ENCODE measurements around the gene ODC1.
"Not testable (repeated sequence)": the region's sequence is repeated elsewhere in the genome, so short reads cannot be mapped to it uniquely, and the experiment has no call there.

The ODC1 gene

DNA sequence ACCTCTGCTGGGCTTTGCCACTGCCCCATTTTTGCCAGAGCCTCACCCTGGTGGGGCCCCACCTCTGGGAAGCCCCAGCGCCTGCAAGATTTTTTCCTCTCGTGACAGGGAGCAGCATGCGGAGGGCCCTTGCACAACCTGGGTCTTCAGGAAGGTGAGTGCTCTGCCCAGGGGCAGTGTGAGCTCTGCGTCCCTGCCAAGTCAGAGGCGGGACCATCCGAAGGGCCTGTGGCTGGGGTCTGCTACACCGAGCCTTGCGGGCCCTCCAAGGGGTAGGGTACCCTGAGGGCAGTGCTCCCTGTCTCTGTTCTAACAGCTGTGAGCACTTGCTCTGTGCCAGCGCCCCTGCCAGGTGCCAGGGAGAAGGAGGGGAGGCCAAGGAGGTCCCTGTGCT lies 5.8 kb upstream of the ODC1 start:
- DNase-seq (ENCODE audit: low spot score) = no peak

GRCh38 chr2:10452956-10453904 lies 5.1 kb upstream of the ODC1 start:
- no peak for DNase-seq (ENCODE audit: low spot score)

DNA sequence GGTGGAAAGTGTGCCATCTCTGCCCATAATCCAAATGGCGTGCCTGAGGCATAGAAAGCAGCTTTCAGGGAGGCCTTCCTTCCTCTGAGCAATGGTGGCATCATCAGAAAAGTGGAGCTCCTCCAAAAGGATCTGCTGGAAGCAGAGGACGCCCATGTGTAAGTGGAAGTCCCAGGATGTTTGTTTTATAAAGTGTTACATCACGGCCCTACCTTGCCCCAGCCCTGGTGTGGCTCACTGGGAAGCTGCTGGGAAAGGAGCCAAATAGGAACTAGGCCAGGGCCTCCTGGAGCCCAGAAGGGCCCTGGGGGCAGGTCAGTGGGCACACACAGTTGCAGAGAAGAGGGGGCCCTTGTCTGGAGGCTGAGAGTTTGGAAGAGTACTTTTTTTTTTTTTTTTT lies 4.2 kb upstream of the ODC1 start:
- DNase-seq (ENCODE audit: low spot score) = no peak

GRCh38 chr2:10451819-10452218 lies 3.7 kb upstream of the ODC1 start:
- no peak for DNase-seq (ENCODE audit: low spot score)

DNA sequence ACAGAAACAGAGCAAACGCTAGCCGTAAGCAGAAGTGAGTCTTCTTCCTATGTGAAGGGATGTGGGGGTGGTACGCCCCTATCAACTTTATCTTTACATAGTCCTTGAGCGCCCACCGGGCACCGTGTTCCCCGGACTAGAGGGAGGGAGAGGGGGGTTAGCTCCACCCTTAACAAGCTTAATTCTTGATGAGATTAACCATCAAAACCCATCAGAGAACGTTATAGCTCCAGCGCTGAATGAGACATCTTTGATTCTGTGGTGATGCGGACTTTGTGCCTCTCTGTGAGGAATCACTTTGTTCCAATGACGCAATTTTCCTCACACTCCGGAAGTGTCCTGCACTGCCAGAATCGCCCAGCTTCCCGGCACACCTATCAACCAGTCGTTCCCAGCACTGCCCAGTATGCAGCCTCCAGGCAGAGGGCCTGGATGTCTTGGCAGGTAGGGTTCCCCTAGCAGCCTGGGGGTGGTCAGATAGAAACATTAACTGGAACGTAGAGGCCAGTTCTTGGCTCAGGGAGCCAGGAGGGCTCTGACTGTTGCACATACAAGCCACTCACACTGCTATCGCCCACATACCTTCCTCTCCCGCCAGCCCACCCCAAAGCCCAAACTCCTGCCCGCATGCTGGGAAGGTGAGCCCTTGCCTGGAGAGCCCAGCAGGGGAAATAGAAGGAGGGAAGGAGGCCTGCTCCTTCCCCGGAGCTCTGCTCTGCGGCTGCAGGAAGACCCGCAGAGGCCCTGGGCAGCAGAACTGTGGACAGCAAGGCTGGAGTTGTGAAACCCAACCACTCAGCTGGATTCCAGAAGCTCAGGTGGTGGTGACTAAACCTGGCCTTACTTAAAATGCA lies 1.9 kb upstream of the ODC1 start:
- DNase-seq (ENCODE audit: low spot score) = no peak

GRCh38 chr2:10449486-10449831 lies 1.3 kb upstream of the ODC1 start:
- no peak for DNase-seq (ENCODE audit: low spot score)

GRCh38 chr2:10448576-10449485 lies 704 bp upstream of the ODC1 start:
- DNase-seq (ENCODE audit: low spot score) = peak; percentile 91

- DNase-seq (ENCODE audit: low spot score) = no peak
These were observed 730 bp downstream of the ODC1 start for GRCh38 chr2:10447300-10447894.

GRCh38 chr2:10446631-10447030 lies 1.5 kb downstream of the ODC1 start:
- DNase-seq (ENCODE audit: low spot score) = no peak

GRCh38 chr2:10444463-10444862 lies 3.7 kb downstream of the ODC1 start:
- DNase-seq (ENCODE audit: low spot score) = no peak

GRCh38 chr2:10442469-10443126 lies 5.5 kb downstream of the ODC1 start:
- DNase-seq (ENCODE audit: low spot score) = not testable (repeated sequence)

GRCh38 chr2:10441948-10442347 lies 6.2 kb downstream of the ODC1 start:
- no peak for DNase-seq (ENCODE audit: low spot score)

- DNase-seq (ENCODE audit: low spot score) = no peak
These were observed 7.4 kb downstream of the ODC1 start for GRCh38 chr2:10440736-10441135.

- DNase-seq (ENCODE audit: low spot score) = no peak
These were observed 8.2 kb downstream of the ODC1 start for GRCh38 chr2:10439971-10440370.

GRCh38 chr2:10439185-10439879 lies 8.8 kb downstream of the ODC1 start:
- DNase-seq (ENCODE audit: low spot score) = no peak

GRCh38 chr2:10438688-10439087 lies 9.4 kb downstream of the ODC1 start:
- no peak for DNase-seq (ENCODE audit: low spot score)

DNA sequence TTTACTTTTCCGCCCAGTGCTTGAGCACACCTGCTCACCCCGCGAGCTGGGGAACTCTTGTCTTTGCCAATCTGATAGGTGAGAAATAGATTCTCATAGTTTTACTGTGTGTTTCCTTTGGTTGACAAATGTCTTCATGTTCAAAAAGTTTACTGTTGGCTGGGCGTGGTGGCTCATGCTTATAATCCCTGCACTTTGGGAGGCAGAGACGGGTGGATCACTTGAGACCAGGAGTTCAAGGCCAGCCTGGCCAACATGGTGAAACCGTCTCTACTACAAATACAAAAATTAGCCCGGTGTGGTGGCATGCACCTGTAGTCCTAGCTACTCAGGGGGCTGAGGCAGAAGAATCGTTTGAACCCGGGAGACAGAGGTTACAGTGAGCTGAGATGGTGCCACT lies 10.3 kb downstream of the ODC1 start:
- no peak for DNase-seq (ENCODE audit: low spot score)

- DNase-seq (ENCODE audit: low spot score) = no peak
These were observed 11.5 kb downstream of the ODC1 start for GRCh38 chr2:10436583-10437110.

GRCh38 chr2:10435820-10436204 lies 12.3 kb downstream of the ODC1 start:
- DNase-seq (ENCODE audit: low spot score) = no peak
